ENCODE data around the gene C11orf98.
A peak's percentile ranks its signal among the peaks of the same experiment; 100 is the strongest.
"Not testable (repeated sequence)": the region's sequence is repeated elsewhere in the genome, so short reads cannot be mapped to it uniquely, and the experiment has no call there.

Gene C11orf98

GRCh38 chr11:62680825-62681240, 15.8 kb upstream of the C11orf98 start:
- DNase-seq, result peak; percentile 51

- peak; percentile 79 for DNase-seq
These were observed 14.0 kb upstream of the C11orf98 start, which contains the start of gene UBXN1 for GRCh38 chr11:62678770-62679696. Gene UBXN1 (minus strand): TSS chr11:62679073. CDS start chr11:62678923, 150 bp downstream.

GRCh38 chr11:62678433-62678769, 13.4 kb upstream of the C11orf98 start:
- no peak for DNase-seq

GRCh38 chr11:62677714-62678113, 12.7 kb upstream of the C11orf98 start:
- DNase-seq, result no peak

GRCh38 chr11:62677156-62677555, 12.1 kb upstream of the C11orf98 start:
- DNase-seq, result no peak

GRCh38 chr11:62676698-62677097, 11.7 kb upstream of the C11orf98 start:
- no peak for DNase-seq

- DNase-seq, result not testable (repeated sequence)
These were observed 10.4 kb upstream of the C11orf98 start for GRCh38 chr11:62675415-62675814.

GRCh38 chr11:62673196-62673525, 8.2 kb upstream of the C11orf98 start:
- no peak for DNase-seq

GRCh38 chr11:62671608-62672389, 6.8 kb upstream of the C11orf98 start, which contains the start of the genes LBHD1 and UQCC3:
Gene LBHD1 (minus strand): TSS chr11:62672267. CDS start chr11:62670031, 2,236 bp downstream.
Gene UQCC3 (plus strand): TSS chr11:62671673. CDS start chr11:62671746, 73 bp downstream.
- peak; percentile 87 for DNase-seq

- no peak for DNase-seq
These were observed 6.2 kb upstream of the C11orf98 start for GRCh38 chr11:62671236-62671607.

- no peak for DNase-seq
These were observed 4.6 kb upstream of the C11orf98 start for GRCh38 chr11:62669420-62670161.

- DNase-seq, result no peak
These were observed 2.5 kb upstream of the C11orf98 start for GRCh38 chr11:62667460-62667859.

GRCh38 chr11:62666259-62666926, 1.4 kb upstream of the C11orf98 start:
- no peak for DNase-seq

- peak; percentile 25 for DNase-seq
These were observed 719 bp upstream of the C11orf98 start for GRCh38 chr11:62665599-62666258.

- peak; percentile 57 for DNase-seq
These were observed 470 bp downstream of the C11orf98 start for GRCh38 chr11:62664405-62665074.

GRCh38 chr11:62656796-62657429, 8.1 kb downstream of the C11orf98 start:
- DNase-seq, result no peak

- no peak for DNase-seq
These were observed 10.7 kb downstream of the C11orf98 start for GRCh38 chr11:62654297-62654696.

GRCh38 chr11:62652161-62653006, 12.6 kb downstream of the C11orf98 start:
- no peak for DNase-seq

- not testable (repeated sequence) for DNase-seq
These were observed 14.7 kb downstream of the C11orf98 start for GRCh38 chr11:62650283-62650682.

- no peak for DNase-seq
These were observed 15.5 kb downstream of the C11orf98 start for GRCh38 chr11:62649486-62649885.
